ENCODE data around the gene ATAD1.

- TF ChIP-seq CTCF (IDR thresholded peaks at IDR 0.05) (no peak), POLR2AphosphoS5 (IDR thresholded peaks at IDR 0.05; ENCODE audit: low read depth, low read length) (no peak), SIN3A (IDR thresholded peaks at IDR 0.05; ENCODE audit: borderline replicate concordance, insufficient read depth, low read depth, low read length) (no peak), REST (IDR thresholded peaks at IDR 0.05; ENCODE audit: insufficient read depth in 1 of 2, low read depth in 2 of 2, low read length in 1 of 2) (no peak)
Measured at GRCh38 chr10:87733081-87733480, 84.9 kb downstream of the ATAD1 start.

Measured in Panc1 (cell line).